HL-60 (cell line): ENCODE measurements around the gene RRM1.

ENCODE experiments used
- CTCF ChIP-seq: IDR thresholded peaks from one replicate; pipeline ENCODE4 v1.5.1; 2011; ENCODE audit warnings: low read length, control low read depth, inconsistent platforms; ENCODE audit not compliant: insufficient read depth
- POLR2AphosphoS5 ChIP-seq: IDR thresholded peaks from 2 replicates; pipeline ENCODE4 v1.6.1; 2012; ENCODE audit warnings: low read depth

GRCh38 chr11:4050138-4050537 is 44.5 kb upstream of the RRM1 start:
- TF ChIP-seq CTCF (no peak), POLR2AphosphoS5 (no peak)
